GM18861 (cell line): ENCODE measurements around the gene CD6.

Source experiments
- ATAC-seq: cut with Tn5 transposase; IDR thresholded peaks from one replicate; pipeline ENCODE4 v1.9.1; 2021; ENCODE audit not compliant: unreplicated experiment

Gene CD6

DNA sequence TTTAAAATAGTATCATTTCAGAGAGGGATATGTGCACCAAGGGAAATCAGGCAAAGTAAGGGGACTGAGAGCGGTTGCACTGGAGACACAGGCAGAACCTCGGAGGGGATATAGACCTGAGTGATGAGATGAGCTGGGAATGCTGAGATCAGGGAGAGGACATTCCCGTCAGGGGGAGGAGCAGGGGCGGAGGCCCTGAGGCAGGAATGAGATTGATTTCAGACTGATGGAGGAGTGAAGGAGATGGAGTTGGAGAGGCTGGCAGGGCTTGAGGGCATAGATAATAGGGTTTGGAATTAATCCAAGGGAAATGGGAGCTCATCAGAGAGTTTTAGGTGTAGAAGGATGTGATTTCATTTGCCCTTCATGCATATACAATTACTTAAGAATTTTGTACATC lies 13.2 kb downstream of the CD6 start:
- ATAC-seq: no peak

DNA sequence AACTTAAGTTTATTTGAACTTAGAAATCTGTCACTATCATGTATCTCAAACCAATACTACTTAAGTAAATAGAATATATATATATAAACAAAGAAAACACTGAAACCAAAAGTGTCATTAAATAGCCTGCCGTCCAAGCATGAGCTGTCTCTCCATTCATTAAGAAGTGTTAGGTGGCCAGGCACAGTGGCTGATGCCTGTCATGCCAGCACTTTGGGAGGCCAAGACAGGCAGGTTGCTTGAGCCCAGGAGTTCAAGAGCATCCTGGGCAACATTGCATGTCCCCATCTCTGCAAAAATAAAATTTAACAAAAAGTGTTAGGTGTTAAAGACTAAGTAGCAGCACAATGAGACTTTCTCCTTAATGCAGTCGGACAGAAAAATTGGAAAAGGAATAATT lies 14.0 kb downstream of the CD6 start:
- no peak for ATAC-seq

DNA sequence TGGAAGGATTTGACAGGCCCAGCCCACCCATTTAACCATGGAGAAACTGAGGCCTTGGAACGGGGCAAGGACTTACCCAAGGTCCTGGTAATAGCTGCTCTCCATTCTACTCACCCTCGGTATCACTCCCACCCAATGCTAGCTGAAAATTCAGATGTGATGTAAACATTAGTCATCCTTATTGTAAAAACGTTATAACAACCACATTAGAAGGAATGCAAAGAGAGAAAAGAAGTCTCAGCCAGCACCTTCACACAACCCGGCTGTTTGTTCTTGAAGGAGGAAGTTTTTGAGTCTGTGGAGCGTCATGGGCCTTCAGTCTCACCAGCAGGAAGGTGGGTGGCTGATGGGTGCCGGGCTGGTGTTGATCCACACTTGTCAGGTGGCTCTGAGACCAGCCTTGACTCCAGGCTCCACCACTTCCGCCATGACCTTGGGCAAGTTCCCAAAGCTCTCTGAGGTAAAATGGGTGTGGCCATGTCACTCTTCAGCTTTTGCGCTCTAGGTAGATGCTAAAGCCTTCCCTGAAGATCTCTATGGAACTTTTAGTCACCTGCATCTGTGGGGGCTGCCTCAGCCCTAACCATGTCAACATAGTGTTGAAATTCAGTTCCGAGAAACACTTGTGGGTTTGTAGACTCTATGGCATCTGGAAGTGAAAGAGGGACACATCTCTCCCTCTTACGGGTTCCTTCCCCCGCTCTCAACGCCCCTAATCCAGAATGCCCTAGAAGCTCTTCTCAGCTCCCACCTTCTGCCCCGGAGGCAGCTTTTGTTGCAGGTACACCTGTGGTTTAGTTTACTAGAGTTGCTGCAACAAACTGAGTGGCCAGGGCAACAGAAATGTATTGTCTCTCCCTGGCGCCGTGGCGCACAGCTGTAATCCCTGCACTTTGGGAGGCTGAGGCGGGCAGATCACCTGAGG lies 14.8 kb downstream of the CD6 start:
- ATAC-seq: no peak

DNA sequence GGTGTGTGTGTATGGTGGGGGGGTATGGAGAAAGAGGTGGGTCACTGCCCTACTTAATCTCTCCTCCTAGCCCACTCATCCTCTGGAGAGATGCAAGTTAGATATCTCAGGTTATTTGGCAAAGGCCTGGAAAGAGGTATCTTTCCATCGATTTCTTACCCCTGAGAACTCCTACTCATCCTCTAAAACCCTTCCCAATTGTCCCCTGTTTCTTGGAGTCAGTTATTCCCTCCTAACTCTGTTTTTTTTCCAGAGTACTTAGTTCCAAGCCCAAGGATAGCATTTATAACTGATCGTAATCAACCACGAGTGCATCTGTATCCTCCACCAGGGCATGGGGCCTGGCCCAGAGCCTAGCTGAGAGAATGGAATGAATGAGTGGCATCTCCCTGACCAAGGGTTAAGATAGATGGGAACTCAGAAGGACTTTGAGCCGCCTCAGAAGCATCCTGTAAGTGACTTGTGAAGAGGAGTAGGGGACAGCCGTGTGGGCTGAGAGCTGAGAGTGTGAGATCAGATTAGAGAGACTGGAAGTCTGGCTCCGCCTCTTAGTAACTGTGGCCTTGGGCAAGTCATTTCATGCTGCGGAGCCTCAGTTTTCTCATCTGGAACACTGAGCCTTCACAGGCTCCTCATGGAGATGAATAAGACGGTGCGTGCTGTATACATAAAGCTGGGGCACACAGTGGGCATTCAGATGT lies 16.2 kb downstream of the CD6 start:
- no peak for ATAC-seq

DNA sequence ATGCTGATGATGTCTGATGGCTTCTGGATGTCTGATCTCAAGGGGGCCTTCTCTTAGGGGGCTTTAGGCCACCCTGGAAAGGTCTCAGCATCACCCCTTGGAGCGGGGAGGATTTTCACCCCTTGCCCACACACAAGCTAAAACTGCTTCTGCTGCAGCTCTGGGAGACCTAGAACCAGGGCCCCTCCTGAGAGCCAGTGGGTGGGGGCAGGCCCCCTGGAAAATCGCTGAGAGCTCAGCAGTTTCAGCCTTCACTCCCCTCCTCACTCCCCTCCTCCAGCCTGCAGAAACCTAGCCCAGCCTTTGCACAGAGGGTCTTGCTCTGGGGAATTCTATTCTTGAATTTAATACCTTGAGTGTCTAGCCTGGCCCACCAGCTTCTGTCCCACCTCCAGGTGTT lies 17.2 kb downstream of the CD6 start:
- no peak for ATAC-seq

DNA sequence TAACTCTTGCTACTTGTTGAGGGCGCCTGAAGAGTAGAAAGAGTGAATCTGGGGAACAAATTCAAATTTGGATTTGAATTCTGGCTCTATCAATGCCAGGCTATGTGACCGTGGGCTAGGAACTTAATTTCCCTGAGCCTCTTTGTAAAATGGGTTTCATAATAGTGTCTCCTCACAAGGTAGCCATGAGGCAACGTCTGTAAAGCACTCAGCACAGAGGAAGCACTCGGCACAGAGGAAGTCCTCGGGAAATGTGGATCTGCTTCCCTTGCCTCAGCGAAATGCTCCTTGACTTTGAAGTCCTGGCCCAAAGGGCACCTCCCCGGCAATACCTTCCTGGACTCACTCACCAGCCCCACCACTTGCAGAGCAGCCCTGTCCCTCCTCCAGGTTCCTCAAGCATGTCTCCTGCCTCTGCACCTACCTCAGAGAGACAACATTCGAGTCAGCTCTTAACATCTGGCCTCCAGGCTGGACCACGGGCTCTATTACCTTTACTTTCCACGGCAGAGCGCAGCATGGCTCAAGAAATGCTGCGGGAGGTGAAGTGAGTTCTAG lies 17.7 kb downstream of the CD6 start:
- ATAC-seq: no peak

DNA sequence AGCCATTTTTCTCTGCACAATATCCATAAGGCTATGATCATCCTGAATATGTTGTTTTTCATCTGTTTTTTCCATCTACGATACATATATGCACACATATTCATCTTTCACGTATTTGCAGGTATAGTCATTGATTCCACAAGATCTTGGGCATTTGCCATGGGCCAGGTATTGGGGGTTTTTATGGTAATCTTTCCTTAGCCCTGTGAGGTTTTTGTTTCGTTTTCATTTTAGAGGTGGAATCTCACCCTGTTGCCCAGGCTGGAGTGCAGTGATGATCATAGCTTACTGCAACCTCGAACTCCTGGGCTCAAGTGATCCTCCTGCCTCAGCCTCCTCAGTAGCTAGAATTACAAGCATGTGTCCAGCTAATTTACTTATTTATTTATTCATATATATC lies 20.0 kb downstream of the CD6 start:
- ATAC-seq: no peak

DNA sequence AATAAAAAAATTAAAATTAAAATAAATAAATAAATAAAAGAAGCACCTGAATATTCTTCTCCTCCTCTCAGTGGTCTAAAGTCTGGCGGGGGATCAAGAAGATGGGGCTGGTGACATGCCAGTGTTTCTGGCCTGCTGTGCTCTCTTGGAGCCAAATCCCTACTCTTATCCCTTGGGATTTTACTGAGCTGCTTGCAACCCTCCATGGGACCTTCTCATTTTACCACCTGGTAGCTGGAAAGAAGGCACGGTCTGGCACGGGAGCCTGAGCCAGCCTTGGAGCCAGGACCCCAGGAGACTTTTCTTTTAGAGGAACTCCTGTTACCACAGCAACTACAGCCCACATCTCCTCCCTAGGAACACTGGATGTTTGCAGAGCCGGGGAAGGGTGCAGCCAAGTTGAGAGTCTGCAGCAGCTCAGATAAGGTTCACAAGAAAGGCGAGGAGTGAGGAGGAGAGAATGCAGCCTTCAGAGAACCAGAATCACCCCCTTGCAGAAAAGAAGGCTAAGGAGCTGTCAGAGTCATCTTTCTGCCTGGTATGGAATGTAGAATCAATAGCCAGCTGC lies 21.4 kb downstream of the CD6 start:
- no peak for ATAC-seq

DNA sequence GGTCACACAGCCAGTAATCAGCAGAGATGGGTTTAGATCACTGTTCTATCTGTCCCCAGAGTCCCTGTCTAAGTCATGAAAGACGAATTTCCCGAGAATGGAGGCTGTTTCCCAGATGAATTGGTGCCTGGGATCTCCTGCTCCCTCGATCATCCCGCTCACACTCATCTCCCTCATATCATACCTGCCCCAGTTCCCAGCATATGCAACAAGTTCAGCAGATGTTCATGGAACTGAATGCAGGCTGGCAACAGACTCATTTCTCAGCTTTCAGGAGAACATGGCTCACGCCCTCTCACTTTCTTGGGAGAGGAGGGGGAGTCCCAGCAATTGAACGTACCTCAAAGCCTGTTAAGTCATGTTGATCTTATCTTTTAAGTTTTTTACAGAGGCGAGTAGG lies 22.1 kb downstream of the CD6 start:
- no peak for ATAC-seq

DNA sequence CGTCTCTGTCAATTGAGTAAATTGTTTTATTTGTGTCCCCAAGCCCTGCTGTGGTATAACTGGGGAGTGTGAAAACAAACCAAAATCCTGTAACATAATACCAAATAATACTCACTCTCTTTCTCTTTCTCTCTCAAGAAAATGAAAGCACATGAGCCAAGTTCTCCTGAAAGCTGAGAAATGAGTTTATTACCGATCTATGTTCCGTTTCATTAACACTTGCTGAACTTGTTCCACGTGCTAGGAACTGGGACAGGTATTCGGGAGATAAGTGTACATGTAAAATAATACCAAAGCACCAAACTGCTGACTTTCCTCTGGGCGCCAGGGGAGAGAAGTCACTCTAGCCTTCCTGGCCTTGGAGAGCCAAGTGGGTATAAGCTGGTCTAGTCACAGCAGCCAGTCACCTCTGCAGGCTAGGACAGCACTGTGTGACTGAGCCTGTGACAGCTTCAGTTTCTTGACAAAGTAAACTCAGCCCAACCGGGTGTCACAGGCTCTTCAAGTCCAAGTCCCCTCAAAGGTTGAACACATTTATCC lies 23.1 kb downstream of the CD6 start:
- no peak for ATAC-seq

DNA sequence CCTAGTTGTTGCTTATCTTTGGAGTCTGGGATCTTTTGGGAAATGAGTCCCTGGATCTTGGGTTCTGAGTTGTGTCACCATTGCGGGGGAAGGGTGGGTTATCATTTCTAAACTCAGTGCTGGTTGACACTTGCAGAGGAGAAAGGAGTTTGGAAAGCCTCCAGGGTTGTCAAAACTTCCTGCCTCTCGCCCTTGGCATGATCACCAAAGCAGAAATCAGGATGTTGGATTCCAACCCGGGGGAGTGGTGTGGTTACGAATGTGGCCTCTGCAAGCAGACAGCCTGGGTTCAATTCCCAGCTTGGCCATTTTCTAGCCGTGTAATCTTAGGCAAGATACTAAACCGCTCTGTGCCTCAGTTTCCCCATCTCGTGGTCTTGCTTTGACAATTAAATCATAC lies 24.3 kb downstream of the CD6 start:
- no peak for ATAC-seq

DNA sequence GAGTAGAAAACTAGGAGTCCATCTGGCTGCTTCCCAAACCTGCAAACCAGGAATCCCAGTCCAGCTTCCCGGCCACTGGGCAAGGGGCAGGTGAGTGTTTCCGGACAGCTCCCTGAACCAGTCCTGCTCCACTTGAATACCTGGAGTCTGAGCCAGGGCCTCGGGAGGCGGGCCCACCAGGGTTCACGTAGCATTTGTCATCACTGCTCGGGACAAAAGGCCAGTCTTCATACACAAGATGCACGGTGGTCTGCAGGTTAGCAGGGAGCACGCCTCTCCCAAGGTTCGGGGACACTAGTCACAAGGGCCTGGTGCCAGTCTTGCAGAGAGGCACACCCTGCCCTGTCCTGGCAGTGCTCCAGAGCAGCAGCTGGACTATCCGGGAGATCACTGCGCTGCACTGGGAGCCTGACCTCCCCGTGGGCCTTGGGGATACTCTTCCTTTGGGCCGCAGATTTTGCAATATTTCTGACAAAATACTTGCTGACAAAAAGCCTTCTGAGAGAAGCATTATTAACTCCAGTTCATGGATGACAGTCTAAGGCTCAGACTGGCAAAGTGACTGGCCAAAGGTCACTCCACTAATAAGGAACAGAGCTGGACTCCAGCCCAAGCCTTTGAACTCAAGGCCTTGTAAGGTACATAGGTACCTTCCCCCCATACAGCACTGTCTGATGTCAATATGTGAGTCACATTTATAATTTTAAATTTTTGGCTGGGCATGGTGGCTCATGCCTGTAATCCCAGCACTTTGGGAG lies 25.1 kb downstream of the CD6 start:
- no peak for ATAC-seq

DNA sequence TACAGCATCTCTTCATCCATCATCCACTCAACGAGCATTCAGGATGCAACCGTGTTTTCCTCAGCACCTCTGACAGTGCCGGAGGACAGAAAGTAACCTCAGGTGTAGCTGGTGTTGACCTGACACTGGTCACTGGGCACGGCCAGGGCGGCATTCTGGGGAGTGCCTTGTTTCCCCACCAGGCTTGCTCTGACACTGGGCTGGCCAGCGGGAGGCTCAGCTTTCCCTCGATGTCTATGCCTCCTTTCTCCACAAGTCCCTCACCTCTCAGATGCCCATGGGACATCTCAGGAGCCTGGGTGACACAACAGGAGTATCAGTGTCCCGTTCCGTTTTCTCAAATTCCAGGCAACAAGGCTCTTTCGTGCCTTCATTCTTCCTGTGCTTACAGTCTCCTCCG lies 28.9 kb downstream of the CD6 start:
- no peak for ATAC-seq

DNA sequence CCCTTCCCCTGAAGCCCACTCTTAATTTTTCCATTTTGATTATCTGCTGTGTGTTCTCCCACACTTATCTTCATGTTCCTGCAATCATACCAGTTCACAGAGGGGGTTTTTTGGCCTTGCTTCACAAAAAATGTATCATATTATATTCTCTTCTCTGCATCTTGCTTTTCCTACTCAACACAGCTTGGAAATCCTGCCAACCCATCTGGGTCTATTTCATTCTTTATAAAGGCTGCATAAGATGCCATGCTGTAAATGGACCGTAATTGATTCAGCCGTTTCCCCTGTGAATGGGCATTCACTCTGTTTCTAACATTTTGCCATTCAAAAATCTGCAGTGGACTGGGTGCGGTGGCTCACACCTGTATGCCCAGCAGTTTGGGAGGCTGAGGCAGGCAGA lies 30.5 kb downstream of the CD6 start:
- ATAC-seq: no peak

DNA sequence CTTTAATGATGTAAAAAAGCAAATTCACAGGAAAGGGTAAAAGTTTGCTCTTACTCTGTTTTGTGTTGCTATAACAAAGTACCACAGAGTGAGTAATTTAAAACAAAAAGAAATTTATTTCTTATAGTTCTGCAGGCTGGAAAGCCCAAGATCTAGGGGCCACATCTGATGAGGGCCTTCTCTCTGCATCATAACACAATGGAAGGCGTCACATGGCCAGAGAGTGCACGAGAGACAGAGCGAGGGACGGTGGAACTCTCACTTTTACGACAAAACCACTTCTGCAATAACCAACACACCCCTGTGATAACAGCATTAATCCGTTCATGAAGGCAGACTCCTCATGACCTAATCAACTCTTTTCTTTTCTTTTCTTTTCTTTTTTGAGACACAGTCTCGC lies 31.1 kb downstream of the CD6 start:
- no peak for ATAC-seq

DNA sequence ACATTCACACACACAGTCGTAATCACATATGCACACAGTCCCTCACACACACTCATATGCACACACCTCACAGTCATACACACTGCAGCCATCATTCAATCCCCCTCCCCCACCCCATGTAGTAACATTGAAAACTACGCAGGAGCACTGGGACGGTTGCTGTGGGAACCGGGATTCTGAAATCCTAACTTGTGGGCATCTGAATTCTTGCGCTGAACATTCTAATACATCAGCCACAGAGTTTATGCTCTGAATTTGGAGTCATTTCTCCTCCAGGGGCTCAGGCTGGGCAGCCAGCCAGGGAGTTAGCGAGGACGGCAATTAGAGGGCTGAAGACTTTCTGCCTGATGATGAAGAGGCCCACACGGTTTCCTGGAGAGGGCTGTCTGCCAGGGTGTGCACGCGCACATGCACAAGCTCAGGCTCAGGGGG lies 32.7 kb downstream of the CD6 start:
- ATAC-seq: no peak

DNA sequence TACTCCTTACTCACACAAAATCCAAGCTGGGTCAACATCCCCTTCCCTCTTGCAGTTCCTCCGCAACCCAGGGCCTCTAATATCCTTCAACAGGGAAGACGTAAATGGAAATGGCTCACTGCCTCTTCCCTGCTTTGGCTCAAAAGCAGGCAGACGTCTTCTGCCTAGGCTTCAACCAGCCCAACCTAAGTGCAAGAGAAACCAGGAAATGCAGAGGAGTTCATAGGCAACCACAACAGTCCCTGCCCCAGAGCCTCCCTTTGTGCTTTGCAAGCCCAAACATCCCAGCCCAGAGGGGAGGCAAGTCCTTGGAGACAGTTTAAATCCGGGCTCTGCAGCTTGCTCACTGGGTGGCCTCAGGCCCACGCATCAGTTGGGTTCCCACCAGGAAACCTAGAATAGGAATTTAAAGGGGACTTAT lies 33.3 kb downstream of the CD6 start:
- no peak for ATAC-seq

DNA sequence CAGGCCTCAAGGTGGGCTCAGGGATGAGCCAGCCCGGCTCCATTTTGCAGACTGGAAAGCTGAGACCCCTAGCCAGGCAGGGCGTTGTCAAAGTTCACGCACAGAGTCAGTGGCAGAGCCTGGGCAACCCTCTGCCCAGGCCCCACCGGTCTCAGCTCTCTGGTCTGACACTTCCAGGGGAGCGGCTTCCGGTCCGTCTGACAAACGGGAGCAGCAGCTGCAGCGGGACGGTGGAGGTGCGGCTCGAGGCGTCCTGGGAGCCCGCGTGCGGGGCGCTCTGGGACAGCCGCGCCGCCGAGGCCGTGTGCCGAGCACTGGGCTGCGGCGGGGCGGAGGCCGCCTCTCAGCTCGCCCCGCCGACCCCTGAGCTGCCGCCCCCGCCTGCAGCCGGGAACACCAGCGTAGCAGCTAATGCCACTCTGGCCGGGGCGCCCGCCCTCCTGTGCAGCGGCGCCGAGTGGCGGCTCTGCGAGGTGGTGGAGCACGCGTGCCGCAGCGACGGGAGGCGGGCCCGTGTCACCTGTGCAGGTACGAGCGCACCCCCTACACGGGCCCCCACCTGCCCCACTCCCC lies 36.0 kb downstream of the CD6 start:
- ATAC-seq: no peak

DNA sequence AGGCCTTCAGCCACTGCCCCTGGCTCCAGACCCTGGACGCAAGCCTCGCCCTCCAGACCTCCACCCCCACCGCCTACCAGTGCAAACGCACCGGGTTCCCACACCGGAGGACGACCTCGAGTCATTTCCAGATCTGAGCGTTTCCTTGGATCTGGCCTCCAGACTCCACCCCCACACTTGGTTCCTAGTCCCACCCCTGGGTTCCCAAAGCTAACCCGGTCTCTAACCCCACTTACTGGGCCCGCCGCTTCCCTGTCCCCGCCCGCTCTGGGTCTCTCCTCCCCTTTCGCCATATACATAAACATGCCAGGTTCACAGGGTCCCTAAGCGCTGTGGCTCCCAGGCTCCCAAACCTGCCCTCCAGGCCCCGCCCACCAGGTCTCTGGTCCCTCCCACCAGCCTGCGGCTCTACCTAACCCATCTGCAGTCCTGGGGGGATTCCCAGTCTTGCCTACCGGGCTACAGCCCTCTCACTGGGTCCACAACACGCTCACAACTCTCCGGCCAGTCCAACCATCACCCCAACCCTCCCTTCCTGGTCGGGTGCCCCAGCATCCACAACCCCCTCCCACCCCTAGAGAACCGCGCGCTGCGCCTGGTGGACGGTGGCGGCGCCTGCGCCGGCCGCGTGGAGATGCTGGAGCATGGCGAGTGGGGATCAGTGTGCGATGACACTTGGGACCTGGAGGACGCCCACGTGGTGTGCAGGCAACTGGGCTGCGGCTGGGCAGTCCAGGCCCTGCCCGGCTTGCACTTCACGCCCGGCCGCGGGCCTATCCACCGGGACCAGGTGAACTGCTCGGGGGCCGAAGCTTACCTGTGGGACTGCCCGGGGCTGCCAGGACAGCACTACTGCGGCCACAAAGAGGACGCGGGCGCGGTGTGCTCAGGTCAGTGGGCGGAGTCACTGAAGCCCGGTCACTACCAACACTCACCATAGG lies 36.7 kb downstream of the CD6 start:
- ATAC-seq: no peak
